HG02798 (cell line): ENCODE data around the gene NXPE3.
"Not testable (repeated sequence)": the region's sequence is repeated elsewhere in the genome, so short reads cannot be mapped to it uniquely, and the experiment has no call there.

Experiments used
- ATAC-seq: cut with Tn5 transposase; IDR thresholded peaks from one replicate; pipeline ENCODE4 v1.9.1; 2021; ENCODE audit warnings: mild to moderate bottlenecking; ENCODE audit not compliant: unreplicated experiment, poor library complexity

Gene NXPE3

GRCh38 chr3:101849714-101850245, 70.8 kb downstream of the NXPE3 start:
- peak; percentile 32 for ATAC-seq

- peak; percentile 22 for ATAC-seq
Measured at GRCh38 chr3:101850246-101851051, 71.4 kb downstream of the NXPE3 start.

- ATAC-seq = no peak
Measured at GRCh38 chr3:101851072-101851770, 72.2 kb downstream of the NXPE3 start.

- ATAC-seq = no peak
Measured at GRCh38 chr3:101851850-101852714, 73.1 kb downstream of the NXPE3 start.

GRCh38 chr3:101852983-101853840, 74.2 kb downstream of the NXPE3 start:
- no peak for ATAC-seq

GRCh38 chr3:101853982-101854381, 75.0 kb downstream of the NXPE3 start:
- no peak for ATAC-seq

GRCh38 chr3:101854608-101855304, 75.7 kb downstream of the NXPE3 start:
- no peak for ATAC-seq

GRCh38 chr3:101857301-101857741, 78.3 kb downstream of the NXPE3 start:
- no peak for ATAC-seq

GRCh38 chr3:101858464-101859030, 79.5 kb downstream of the NXPE3 start:
- no peak for ATAC-seq

- ATAC-seq = no peak
Measured at GRCh38 chr3:101859882-101860448, 81.0 kb downstream of the NXPE3 start.

GRCh38 chr3:101861212-101861788, 82.3 kb downstream of the NXPE3 start:
- ATAC-seq = peak; percentile 57

- ATAC-seq = peak; percentile 2
Measured at GRCh38 chr3:101861789-101862415, 82.9 kb downstream of the NXPE3 start.

GRCh38 chr3:101862416-101863165, 83.6 kb downstream of the NXPE3 start:
- no peak for ATAC-seq

- not testable (repeated sequence) for ATAC-seq
Measured at GRCh38 chr3:101864926-101865325, 85.9 kb downstream of the NXPE3 start.

- ATAC-seq = no peak
Measured at GRCh38 chr3:101865751-101866509, 86.9 kb downstream of the NXPE3 start.

- no peak for ATAC-seq
Measured at GRCh38 chr3:101867511-101867910, 88.5 kb downstream of the NXPE3 start.
